Uterus (tissue), 4 donors: ENCODE data around the gene USHBP1. TPM values are rescaled to one million over a fixed set of nuclear protein-coding genes. Genes with fewer than 3 reads are reported as not detected.
A peak's percentile ranks its signal among the peaks of the same experiment; 100 is the strongest.

ENCODE experiments used
- DNase-seq, 2 donors: peaks; one replicate each; pipeline ENCODE4 v3.0.0-alpha.2; 2019 to 2020
- H3K27ac ChIP-seq, 2 donors: fragments of 200-600 bp; sonication (generic); 1 replicate in 1 of 2; 2 replicates in 1 of 2; pipeline ENCODE4 v1.5.1; 2016 to 2018
- H3K27me3 ChIP-seq, 2 donors: fragments of 200-600 bp; sonication (generic); one replicate each; pipeline ENCODE4 v1.5.1; 2018 to 2019; ENCODE audit warnings: control low read depth in 1 of 2
- H3K36me3 ChIP-seq, 2 donors: fragments of 200-600 bp; sonication (generic); one replicate each; pipeline ENCODE4 v1.5.1; 2019; ENCODE audit warnings: control low read depth in 1 of 2
- H3K4me1 ChIP-seq, 2 donors: fragments of 200-600 bp; sonication (generic); one replicate each; pipeline ENCODE4 v1.5.1; 2018 to 2019; ENCODE audit warnings: control low read depth in 1 of 2
- H3K4me3 ChIP-seq, 2 donors: fragments of 200-600 bp; sonication (generic); 1 replicate in 1 of 2; 2 replicates in 1 of 2; pipeline ENCODE4 v1.5.1; 2018 to 2019; ENCODE audit warnings: mild to moderate bottlenecking in 1 of 2
- H3K9me3 ChIP-seq, 2 donors: fragments of 200-600 bp; sonication (generic); one replicate each; pipeline ENCODE4 v1.5.1; 2019; ENCODE audit warnings: control low read depth in 1 of 2
- CTCF ChIP-seq, 4 experiments: fragments of 200-600 bp in 2 of 4; fragments of 450-650 bp in 2 of 4; sonication (generic) in 2 of 4; IDR thresholded peaks; one replicate each; pipeline ENCODE4 v1.5.1; 2016 to 2019; ENCODE audit warnings: antibody characterized with exemption in 4 of 4, mild to moderate bottlenecking in 2 of 4, moderate library complexity in 1 of 4
- POLR2A ChIP-seq, 2 donors: fragments of 450-650 bp; IDR thresholded peaks; one replicate each; pipeline ENCODE4 v1.6.1; 2016; ENCODE audit warnings: antibody characterized with exemption in 2 of 2, mild to moderate bottlenecking in 1 of 2, moderate library complexity in 1 of 2
- intact Hi-C: fragments of 100-400 bp; cut with DNase I; formaldehyde crosslinking; loops from one replicate; pipeline ENCODE4 v1.15.1; 2023; ENCODE audit warnings: low total_unique reads
- total RNA-seq, 4 donors: library from RNA; depleted of rRNA in 3 of 4; stranded (reverse); fragments of >200 nt in 3 of 4; gene quantifications; one replicate each; pipeline versions ENCODE4 v1.1.0 to v1.2.4, GENCODE V29; 2014 to 2023
- donor health status: DM: yes; HTN: yes; CAD: no.

Gene USHBP1
- total RNA-seq, 4 donors from 2014 or later: 3.5 to 23.8 (median 13.0) TPM

GRCh38 chr19:17237747-17238706 lies 26.5 kb downstream of the USHBP1 start:
- intact Hi-C loops: no loop called here
- Histone ChIP-seq H3K9me3 (no peaks in the 10 kb centered on the region), H3K27ac (no peak overlapping the region), H3K4me1 (peaks cover 5 to 20% of the 10 kb centered on the region in 2 donors), H3K36me3 (no peaks in the 10 kb centered on the region), H3K27me3 (no peaks in the 10 kb centered on the region), H3K4me3 (no peak overlapping the region)
- no peak for DNase-seq
- TF ChIP-seq POLR2A (IDR thresholded peaks at IDR 0.05): no peak
- TF ChIP-seq CTCF (IDR thresholded peaks at IDR 0.05): no peak

DNA sequence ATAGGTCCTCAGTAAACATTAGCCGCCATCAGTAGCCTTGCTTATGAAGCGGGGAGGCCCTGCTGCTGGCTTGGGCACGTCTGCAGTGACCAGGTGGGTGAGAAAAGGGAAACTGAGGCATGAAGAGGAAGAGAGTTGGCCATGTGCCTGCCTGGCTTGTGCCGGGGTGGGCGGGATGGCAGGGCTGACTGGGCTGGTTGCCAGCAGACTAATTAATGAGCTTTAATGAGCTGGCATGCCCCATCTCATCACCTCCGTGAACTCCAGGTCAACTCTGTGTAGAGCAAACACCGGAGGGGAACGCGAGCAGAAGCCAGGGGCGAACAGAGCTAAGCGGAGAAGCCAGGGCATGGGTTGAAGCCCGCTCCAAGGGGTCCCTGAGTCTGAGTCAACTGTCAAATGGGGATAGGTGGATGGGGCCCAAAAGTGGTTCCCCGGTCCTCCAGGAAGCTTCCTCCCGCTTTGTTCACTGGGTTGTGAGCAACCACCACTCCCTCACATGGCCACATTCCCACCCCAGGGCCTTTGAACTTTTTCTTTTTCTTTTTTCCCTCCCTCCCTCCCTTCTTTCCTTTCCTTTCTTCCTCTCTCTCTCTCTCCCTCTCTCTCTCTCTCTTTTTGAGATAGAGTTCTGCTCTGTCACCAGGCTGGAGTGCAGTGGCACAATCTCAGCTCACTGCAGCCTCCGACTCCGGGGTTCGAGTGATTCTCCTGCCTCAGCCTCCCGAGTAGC lies 27.6 kb downstream of the USHBP1 start:
- Histone ChIP-seq H3K4me3 (no peak overlapping the region), H3K9me3 (no peaks in the 10 kb centered on the region), H3K4me1 (peaks cover 5 to 13% of the 10 kb centered on the region in 2 donors), H3K36me3 (no peaks in the 10 kb centered on the region), H3K27ac (peak overlapping the region; percentile 51 to 81), H3K27me3 (no peaks in the 10 kb centered on the region)
- DNase-seq: no peak
- intact Hi-C loops: no loop called here
- TF ChIP-seq POLR2A (IDR thresholded peaks at IDR 0.05): no peak
- TF ChIP-seq CTCF (IDR thresholded peaks at IDR 0.05): no peak

- peak overlapping the region; percentile 6 to 44 for H3K4me3 ChIP-seq
- DNase-seq: no peak
- H3K4me1 ChIP-seq: peaks cover 5 to 13% of the 10 kb centered on the region in 2 donors
- H3K36me3 ChIP-seq: no peaks in the 10 kb centered on the region
- no peaks in the 10 kb centered on the region for H3K27me3 ChIP-seq
- intact Hi-C loops: no loop called here
- no peaks in the 10 kb centered on the region for H3K9me3 ChIP-seq
- peak overlapping the region; percentile 51 to 81 for H3K27ac ChIP-seq
- TF ChIP-seq POLR2A (IDR thresholded peaks at IDR 0.05): no peak
- no peak for TF ChIP-seq CTCF (IDR thresholded peaks at IDR 0.05)
Observed at GRCh38 chr19:17235971-17236777, 28.4 kb downstream of the USHBP1 start.

- Histone ChIP-seq H3K9me3 (no peaks in the 10 kb centered on the region), H3K27me3 (no peaks in the 10 kb centered on the region), H3K27ac (peak overlapping the region; percentile 51 to 81), H3K36me3 (no peaks in the 10 kb centered on the region), H3K4me3 (peak overlapping the region; percentile 6 to 44), H3K4me1 (peaks cover 5 to 13% of the 10 kb centered on the region in 2 donors)
- intact Hi-C loops: no loop called here
- peak in 1 of 2 donors; percentile 13 for TF ChIP-seq POLR2A (IDR thresholded peaks at IDR 0.05)
- TF ChIP-seq CTCF (IDR thresholded peaks at IDR 0.05): peak; percentile 49 to 80 (median 75)
- DNase-seq: peak; percentile 62 to 72
Observed at GRCh38 chr19:17235300-17235970, 29.1 kb downstream of the USHBP1 start.
